HEK293 (cell line): ENCODE results near the gene TPM3.

ENCODE experiments used
- AEBP2 ChIP-seq: fragments of 450-650 bp; formaldehyde crosslinking; IDR thresholded peaks from 2 replicates; pipeline ENCODE4 v1.5.1; 2016; ENCODE audit warnings: missing biosample characterization, missing genetic modification characterization, borderline replicate concordance
- CTCF ChIP-seq: fragments of 450-650 bp; formaldehyde crosslinking; IDR thresholded peaks from 2 replicates; pipeline ENCODE4 v1.5.1; 2016; ENCODE audit warnings: missing biosample characterization, missing genetic modification characterization
- GLI4 ChIP-seq: fragments of 450-650 bp; formaldehyde crosslinking; IDR thresholded peaks from 2 replicates; pipeline ENCODE4 v1.5.1; 2016; ENCODE audit warnings: missing biosample characterization, missing genetic modification characterization
- KLF1 ChIP-seq: fragments of 450-650 bp; formaldehyde crosslinking; IDR thresholded peaks from 2 replicates; pipeline ENCODE4 v1.5.1; 2016; ENCODE audit warnings: missing biosample characterization, missing genetic modification characterization
- PRDM2 ChIP-seq: fragments of 450-650 bp; formaldehyde crosslinking; IDR thresholded peaks from 2 replicates; pipeline ENCODE4 v1.5.1; 2016; ENCODE audit warnings: missing biosample characterization, missing genetic modification characterization, borderline replicate concordance
- TSHZ1 ChIP-seq: fragments of 450-650 bp; formaldehyde crosslinking; IDR thresholded peaks from 2 replicates; pipeline ENCODE4 v1.5.1; 2016; ENCODE audit warnings: missing biosample characterization, missing genetic modification characterization, borderline replicate concordance
- ZBTB1 ChIP-seq: fragments of 450-650 bp; formaldehyde crosslinking; IDR thresholded peaks from 2 replicates; pipeline ENCODE4 v1.5.1; 2016; ENCODE audit warnings: missing biosample characterization, missing genetic modification characterization
- ZBTB20 ChIP-seq: fragments of 450-650 bp; formaldehyde crosslinking; IDR thresholded peaks from 2 replicates; pipeline ENCODE4 v1.5.1; 2016; ENCODE audit warnings: missing biosample characterization, missing genetic modification characterization
- ZBTB6 ChIP-seq: fragments of 450-650 bp; formaldehyde crosslinking; IDR thresholded peaks from 2 replicates; pipeline ENCODE4 v1.5.1; 2017; ENCODE audit warnings: missing biosample characterization, missing genetic modification characterization
- ZBTB8A ChIP-seq: fragments of 450-650 bp; formaldehyde crosslinking; IDR thresholded peaks from 2 replicates; pipeline ENCODE4 v1.5.1; 2016; ENCODE audit warnings: missing biosample characterization, missing genetic modification characterization
- ZIC2 ChIP-seq: fragments of 450-650 bp; formaldehyde crosslinking; IDR thresholded peaks from 2 replicates; pipeline ENCODE4 v1.5.1; 2016; ENCODE audit warnings: missing biosample characterization, missing genetic modification characterization
- ZNF140 ChIP-seq: fragments of 450-650 bp; formaldehyde crosslinking; IDR thresholded peaks from 2 replicates; pipeline ENCODE4 v1.5.1; 2016; ENCODE audit warnings: missing biosample characterization, missing genetic modification characterization
- ZNF157 ChIP-seq: fragments of 450-650 bp; formaldehyde crosslinking; IDR thresholded peaks from 2 replicates; pipeline ENCODE4 v1.5.1; 2016; ENCODE audit warnings: missing biosample characterization, missing genetic modification characterization
- ZNF16 ChIP-seq: fragments of 450-650 bp; formaldehyde crosslinking; IDR thresholded peaks from 2 replicates; pipeline ENCODE4 v1.5.1; 2016; ENCODE audit warnings: low read depth, missing biosample characterization, missing genetic modification characterization
- ZNF18 ChIP-seq: fragments of 450-650 bp; formaldehyde crosslinking; IDR thresholded peaks from 2 replicates; pipeline ENCODE4 v1.5.1; 2016; ENCODE audit warnings: missing biosample characterization, missing genetic modification characterization
- ZNF221 ChIP-seq: fragments of 450-650 bp; formaldehyde crosslinking; IDR thresholded peaks from 2 replicates; pipeline ENCODE4 v1.5.1; 2017; ENCODE audit warnings: missing biosample characterization, missing genetic modification characterization, borderline replicate concordance
- ZNF274 ChIP-seq, 2 experiments: fragments of 200-500 bp in 1 of 2; fragments of 450-650 bp in 1 of 2; sonication (Bioruptor generic) in 1 of 2; formaldehyde crosslinking in 1 of 2; IDR thresholded peaks; 2 replicates each; pipeline versions ENCODE4 v1.5.1 to v1.6.1; 2014 to 2016; ENCODE audit warnings: borderline replicate concordance in 1 of 2, inconsistent platforms in 1 of 2, low read length in 1 of 2, missing biosample characterization in 1 of 2, missing genetic modification characterization in 1 of 2
- ZNF350 ChIP-seq: fragments of 450-650 bp; formaldehyde crosslinking; IDR thresholded peaks from 2 replicates; pipeline ENCODE4 v1.5.0; 2017; ENCODE audit warnings: missing biosample characterization, mild to moderate bottlenecking, missing genetic modification characterization
- ZNF366 ChIP-seq: fragments of 450-650 bp; formaldehyde crosslinking; conservative IDR thresholded peaks from 2 replicates; pipeline ENCODE4 v1.5.1; 2016; ENCODE audit warnings: missing biosample characterization, missing genetic modification characterization
- ZNF501 ChIP-seq: fragments of 450-650 bp; formaldehyde crosslinking; IDR thresholded peaks from 2 replicates; pipeline ENCODE4 v1.5.1; 2016; ENCODE audit warnings: missing biosample characterization, missing genetic modification characterization
- ZNF514 ChIP-seq: fragments of 450-650 bp; formaldehyde crosslinking; IDR thresholded peaks from 2 replicates; pipeline ENCODE4 v1.5.1; 2016; ENCODE audit warnings: missing biosample characterization, missing genetic modification characterization
- ZNF654 ChIP-seq: fragments of 450-650 bp; formaldehyde crosslinking; IDR thresholded peaks from 2 replicates; pipeline ENCODE4 v1.5.1; 2016; ENCODE audit warnings: low read depth, missing biosample characterization, missing genetic modification characterization

The TPM3 gene

GRCh38 chr1:154183046-154183915 lies 8.6 kb downstream of the TPM3 start (continued):
- TF ChIP-seq ZNF18 (tag by site-specific recombination) (no peak), ZNF274 (IDR thresholded peaks at IDR 0.05; ENCODE audit: low read length) (no peak), ZNF274 (tag by site-specific recombination; IDR thresholded peaks at IDR 0.05; ENCODE audit: borderline replicate concordance) (no peak), ZNF654 (tag by site-specific recombination) (no peak), ZBTB20 (peak; percentile 96; the same call in 1 of the 2 replicates), ZNF16 (tag by site-specific recombination) (no peak), ZIC2 (tag by site-specific recombination) (peak; percentile 88), TSHZ1 (tag by site-specific recombination) (no peak), ZNF514 (tag by site-specific recombination) (no peak), KLF1 (peak; percentile 73; the same call in 1 of the 2 replicates), GLI4 (tag by site-specific recombination) (no peak), ZNF366 (tag by site-specific recombination) (peak; percentile 75), ZNF221 (tag by site-specific recombination) (no peak), ZNF157 (tag by site-specific recombination) (no peak), ZBTB6 (0 out of 2 replicates have a peak, but pooled peaks have one; percentile 15), ZNF350 (tag by site-specific recombination) (no peak), ZBTB1 (tag by site-specific recombination) (peak; percentile 100), ZNF501 (peak; percentile 96; the same call in 1 of the 2 replicates), AEBP2 (tag by site-specific recombination) (no peak), CTCF (no peak), PRDM2 (tag by site-specific recombination) (no peak), ZNF140 (tag by site-specific recombination) (no peak), ZBTB8A (tag by site-specific recombination) (peak; percentile 52)
